HepG2 (cell line): ENCODE data around the gene KLHL21. TPM values are rescaled to one million over a fixed set of nuclear protein-coding genes. Genes with fewer than 3 reads are reported as not detected.

Source experiments
- ATAC-seq: fragments of 200-7000 bp; cut with Tn5 transposase; 3 replicates; pipeline ENCODE4 v1.9.1; 2020; ENCODE audit warnings: mild to moderate bottlenecking, moderate library complexity
- BruUV-seq: library from RNA; stranded (reverse); fragments of 400-500 nt; replicated peaks from 2 replicates; lab custom pipeline; 2021; lab: Mats Ljungman, UMichigan
- CTCF ChIA-PET: fragments of 300-600 bp; formaldehyde crosslinking; extraction: SDS; loops from one replicate; lab custom pipeline; 2021; ENCODE audit warnings: low total read pairs, inconsistent platforms, low intra/inter-chr PET ratio; lab: Yijun Ruan, JAX
- POLR2A ChIA-PET: fragments of 350-600 bp; sonication (Branson Sonifier 250); formaldehyde crosslinking; loops from one replicate; lab custom pipeline; 2020; ENCODE audit warnings: antibody characterized with exemption, inconsistent platforms; lab: Yijun Ruan, JAX
- DNase-seq: peaks from one replicate; pipeline ENCODE4 v3.0.0-alpha.2; 2015; ENCODE audit warnings: low spot score
- FAIRE-seq: peaks from 3 replicates; lab custom pipeline; 2011; peaks lifted over from hg19 to GRCh38; lab: Jason Lieb, UNC
- H2AFZ ChIP-seq: one replicate; pipeline ENCODE4 v1.6.1; 2011; ENCODE audit warnings: low read length, inconsistent platforms
- H3K27ac ChIP-seq: fragments of 300-600 bp; 3 replicates; pipeline ENCODE4 v1.8.0; 2011; ENCODE audit warnings: mixed run types, mild to moderate bottlenecking, mixed read lengths, low read length, inconsistent platforms; ENCODE audit not compliant: insufficient read depth; ENCODE audit errors: extremely low read length
- H3K27me3 ChIP-seq, 2 experiments: fragments of 200-600 bp in 1 of 2; 2 replicates in 1 of 2; 3 replicates in 1 of 2; pipeline versions ENCODE4 v1.6.0 to v1.8.0; 2011; ENCODE audit warnings: low read length in 2 of 2, mild to moderate bottlenecking in 2 of 2, moderate library complexity in 2 of 2, inconsistent platforms in 1 of 2; ENCODE audit not compliant: insufficient read depth in 2 of 2, control insufficient read depth in 1 of 2
- H3K36me3 ChIP-seq, 2 experiments: fragments of 200-600 bp in 1 of 2; replicated peaks in 1 of 2; 2 replicates in 1 of 2; 3 replicates in 1 of 2; pipeline versions ENCODE4 v1.5.1 to v1.8.0; 2011; ENCODE audit warnings: low read length in 2 of 2, inconsistent platforms in 1 of 2; ENCODE audit not compliant: insufficient read depth in 2 of 2, control insufficient read depth in 1 of 2
- H3K4me1 ChIP-seq: 2 replicates; pipeline ENCODE4 v1.5.1; 2012; ENCODE audit warnings: low read length, inconsistent platforms; ENCODE audit not compliant: insufficient read depth
- H3K4me2 ChIP-seq: 2 replicates; pipeline ENCODE4 v1.6.0; 2011; ENCODE audit warnings: low read depth, low read length, inconsistent platforms
- H3K4me3 ChIP-seq, 3 experiments: fragments of 200-600 bp in 1 of 3; sonication (generic), shearing (Covaris generic) in 1 of 3; replicated peaks in 1 of 3; 2 replicates each; pipeline ENCODE4 v1.5.1; 2011 to 2016; ENCODE audit warnings: low read length in 3 of 3, inconsistent platforms in 2 of 3, low read depth in 2 of 3, mild to moderate bottlenecking in 2 of 3, control low read depth in 1 of 3, mixed read lengths in 1 of 3; ENCODE audit not compliant: insufficient read depth in 1 of 3
- H3K79me2 ChIP-seq: one replicate; pipeline ENCODE4 v1.6.1; 2011; ENCODE audit warnings: low read length, inconsistent platforms; ENCODE audit not compliant: insufficient read depth
- H3K9ac ChIP-seq: 2 replicates; pipeline ENCODE4 v1.6.0; 2011; ENCODE audit warnings: mild to moderate bottlenecking, low read depth, low read length, inconsistent platforms; ENCODE audit not compliant: insufficient read depth
- H3K9me3 ChIP-seq: 2 replicates; pipeline ENCODE4 v1.5.1; 2012; ENCODE audit warnings: mild to moderate bottlenecking, low read length
- H4K20me1 ChIP-seq: 2 replicates; pipeline ENCODE4 v1.6.0; 2011; ENCODE audit warnings: inconsistent platforms, mild to moderate bottlenecking, low read length, moderate library complexity; ENCODE audit not compliant: insufficient read depth
- ELF1 ChIP-seq: sonication (generic); formaldehyde crosslinking; IDR thresholded peaks from 2 replicates; pipeline ENCODE4 v1.4.0; 2020; ENCODE audit warnings: missing genetic modification reagents
- ESRRA ChIP-seq: sonication (generic); formaldehyde crosslinking; IDR thresholded peaks from 2 replicates; pipeline ENCODE4 v1.5.1; 2020; ENCODE audit warnings: mild to moderate bottlenecking, low read depth, missing genetic modification reagents
- ETS1 ChIP-seq: sonication (generic); formaldehyde crosslinking; IDR thresholded peaks from 2 replicates; pipeline ENCODE4 v1.4.0; 2020; ENCODE audit warnings: missing genetic modification reagents
- HOXA9 ChIP-seq: sonication (generic); formaldehyde crosslinking; IDR thresholded peaks from 2 replicates; pipeline ENCODE4 v1.8.1; 2022; ENCODE audit warnings: missing genetic modification reagents, mild to moderate bottlenecking, moderate library complexity, borderline replicate concordance
- PRMT3 ChIP-seq: sonication (generic); formaldehyde crosslinking; IDR thresholded peaks from 2 replicates; pipeline ENCODE4 v1.8.1; 2022; ENCODE audit warnings: low read depth, mild to moderate bottlenecking, moderate library complexity, missing genetic modification reagents, borderline replicate concordance
- RFX3 ChIP-seq: IDR thresholded peaks from 2 replicates; pipeline ENCODE4 v1.6.1; 2016; ENCODE audit warnings: missing biosample characterization, missing genetic modification reagents
- SMARCC2 ChIP-seq: fragments of 450-650 bp; IDR thresholded peaks from 2 replicates; pipeline ENCODE4 v1.6.1; 2017; ENCODE audit warnings: antibody characterized with exemption, mild to moderate bottlenecking
- SUZ12 ChIP-seq: fragments of 150-350 bp; IDR thresholded peaks from 2 replicates; pipeline ENCODE4 v1.6.1; 2014; ENCODE audit warnings: low read depth, low read length
- ZFP91 ChIP-seq: sonication (generic); formaldehyde crosslinking; IDR thresholded peaks from 2 replicates; pipeline ENCODE4 v1.9.0; 2022; ENCODE audit warnings: missing genetic modification reagents, mild to moderate bottlenecking, borderline replicate concordance
- ZIK1 ChIP-seq: sonication (generic); formaldehyde crosslinking; IDR thresholded peaks from 2 replicates; pipeline ENCODE4 v1.5.0; 2020; ENCODE audit warnings: mild to moderate bottlenecking, low read depth, missing genetic modification reagents, borderline replicate concordance
- ZNF343 ChIP-seq: sonication (generic); formaldehyde crosslinking; IDR thresholded peaks from 2 replicates; pipeline ENCODE4 v1.4.0; 2020; ENCODE audit warnings: mild to moderate bottlenecking, missing genetic modification reagents
- ZNF530 ChIP-seq: sonication (generic); formaldehyde crosslinking; IDR thresholded peaks from 2 replicates; pipeline ENCODE4 v1.5.0; 2020; ENCODE audit warnings: low read depth, mild to moderate bottlenecking, missing genetic modification reagents
- ZNF552 ChIP-seq: sonication (generic); formaldehyde crosslinking; IDR thresholded peaks from 2 replicates; pipeline ENCODE4 v1.9.0; 2022; ENCODE audit warnings: missing genetic modification reagents, mild to moderate bottlenecking, borderline replicate concordance
- ZNF563 ChIP-seq: sonication (generic); formaldehyde crosslinking; IDR thresholded peaks from 2 replicates; pipeline ENCODE4 v1.8.0; 2022; ENCODE audit warnings: mild to moderate bottlenecking, moderate library complexity, missing genetic modification reagents
- ZNF615 ChIP-seq: sonication (generic); formaldehyde crosslinking; IDR thresholded peaks from 2 replicates; pipeline ENCODE4 v1.5.0; 2020; ENCODE audit warnings: mild to moderate bottlenecking, missing genetic modification reagents, borderline replicate concordance
- ZNF674 ChIP-seq: sonication (generic); formaldehyde crosslinking; IDR thresholded peaks from 2 replicates; pipeline ENCODE4 v1.5.0; 2020; ENCODE audit warnings: low read depth, mild to moderate bottlenecking, missing genetic modification reagents
- WGBS: methylation state at CpG from one replicate; pipeline ENCODE4 v1.1.6; 2017; ENCODE audit warnings: low lambda C conversion rate; 5-methylcytosine and 5-hydroxymethylcytosine counted together
- in situ Hi-C: cut with HindIII; loops from 2 replicates; pipeline ENCODE4 v1.10.0; 2017; ENCODE audit warnings: low pct_unique_long_range_greater_than_20kb; ENCODE audit not compliant: extremely low pct_ligation_motif_present
- intact Hi-C: fragments of 100-400 bp; cut with micrococcal nuclease; formaldehyde crosslinking; loops from one replicate; pipeline ENCODE4 v1.10.0; 2022; ENCODE audit not compliant: unreplicated experiment
- polyA plus RNA-seq, 8 experiments: library from polyadenylated mRNA; depleted of rRNA in 3 of 8; stranded (reverse) in 7 of 8; unstranded in 1 of 8; fragments of >200 nt; fragmentation: Illumina TruSeq in 4 of 8; extraction: Trizol in 4 of 8; gene quantifications; 2 replicates each; pipeline versions ENCODE4 v1.2.1 to v1.2.3, GENCODE V29; 2011 to 2016; ENCODE audit warnings: low read depth in 4 of 8, missing spikeins in 1 of 8, mixed read lengths in 1 of 8; ENCODE audit not compliant: insufficient read depth in 1 of 8
- total RNA-seq, 5 experiments: library from RNA; depleted of rRNA; stranded (reverse); fragments of >200 nt; fragmentation: Illumina TruSeq; extraction: Trizol; gene quantifications; 2 replicates each; pipeline ENCODE4 v1.2.3, GENCODE V29; 2016; ENCODE audit warnings: low read depth in 1 of 5
- TF ChIP-seq, protein P1 (sequence below): sonication (generic); formaldehyde crosslinking; IDR thresholded peaks from 2 replicates; pipeline ENCODE4 v1.4.0; 2020; ENCODE audit warnings: mild to moderate bottlenecking, missing genetic modification reagents
- TF ChIP-seq, protein P2 (sequence below): sonication (generic); formaldehyde crosslinking; IDR thresholded peaks from 2 replicates; pipeline ENCODE4 v1.8.0; 2023; ENCODE audit warnings: mild to moderate bottlenecking, missing genetic modification reagents

KLHL21 gene
- total and polyA plus RNA-seq, 2 of the 13 experiments (the other 11 are each of a cell fraction or from before 2014, with no cell fraction given): 14.8 to 25.0 TPM

DNA sequence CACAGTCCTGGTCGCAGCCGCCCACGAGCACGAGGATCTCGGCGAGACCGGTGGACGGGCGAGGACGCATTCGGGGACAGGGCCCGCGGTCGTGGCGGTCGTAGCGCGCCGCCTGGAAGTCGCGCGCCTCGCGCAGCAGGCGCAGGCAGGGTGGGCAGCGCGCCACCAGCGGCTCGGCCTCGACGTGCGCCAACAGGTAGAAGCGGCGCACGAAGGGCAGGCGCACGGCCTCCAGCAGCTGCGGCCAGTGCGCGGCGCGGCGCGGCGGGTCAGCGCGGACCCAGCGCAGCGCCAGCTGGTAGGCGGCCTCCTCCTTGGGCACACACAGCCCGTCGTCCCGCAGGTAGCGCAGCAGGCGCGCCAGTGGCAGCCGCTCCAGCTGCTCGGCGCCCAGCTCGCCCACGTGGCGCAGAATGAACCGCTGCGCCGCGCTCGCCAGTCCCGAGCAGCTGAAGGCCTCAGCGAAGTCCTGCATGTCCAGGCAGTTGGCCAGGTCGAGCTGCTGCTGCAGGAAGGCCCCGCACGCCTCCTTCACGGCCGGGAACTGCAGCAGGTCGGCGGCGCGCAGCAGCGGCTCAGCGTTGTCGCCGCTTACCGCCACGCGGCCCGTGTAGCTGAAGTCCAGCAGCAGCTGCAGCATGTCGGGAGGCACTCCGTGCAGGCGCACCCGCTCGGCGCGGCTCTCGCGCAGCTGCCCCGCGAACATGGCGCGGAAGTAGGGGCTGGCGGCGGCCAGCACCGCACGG is 573 bp downstream of the KLHL21 start:
- H3K9me3 ChIP-seq: no peaks in the 10 kb centered on the region
- peak overlapping the region; percentile 100 for H3K27ac ChIP-seq
- H3K4me2 ChIP-seq: peak overlapping the region; percentile 97
- peaks cover 36% of the 10 kb centered on the region for H4K20me1 ChIP-seq
- peak overlapping the region; percentile 77 to 93 (median 92) for H3K4me3 ChIP-seq
- ATAC-seq: peak; percentile 48
- no peaks in the 10 kb centered on the region; a peak in 1 of 5 replicates for H3K27me3 ChIP-seq
- peaks cover 54% of the 10 kb centered on the region for H3K4me1 ChIP-seq
- peaks cover 50% of the 10 kb centered on the region for H3K79me2 ChIP-seq
- no peak overlapping the region for H2AFZ ChIP-seq
- POLR2A ChIA-PET: interaction anchor here (0.6 to 7.1 kb wide), 11 partner anchors 10 to 183 kb away, joined by 3 to 113 read pairs (median 5); partner anchors contain the start of genes CAMTA1, NOL9, PHF13 and PLEKHG5
- intact Hi-C loops (loop anchor here (1.0 to 2.0 kb wide), 2 partner anchors 23 to 32 kb away; partner anchors contain the start of gene ZBTB48), in situ Hi-C loops (no loop called here)
- under 1% methylated on average over 32 of the region's 103 CpGs for WGBS
- peaks cover 13 to 24% of the 10 kb centered on the region in 2 experiments for H3K36me3 ChIP-seq
- no TSS peak for BruUV-seq
- DNase-seq: no peak
- CTCF ChIA-PET: interaction anchor here (1.3 kb wide), 1 partner anchor 48 kb away, joined by 5 read pairs; the partner anchor contains the start of gene NOL9
- H3K9ac ChIP-seq: peak overlapping the region; percentile 87
- FAIRE-seq: no peak
- TF ChIP-seq ZNF615 (CRISPR knock-in tag) (no peak), HOXA9 (CRISPR knock-in tag) (no peak; the same call in 1 of the 2 replicates), ZNF343 (CRISPR knock-in tag) (no peak; the same call in 1 of the 2 replicates), ZNF530 (no peak), ESRRA (CRISPR knock-in tag) (no peak), RFX3 (CRISPR knock-in tag) (no peak), ZFP91 (CRISPR knock-in tag) (peak; percentile 65), ETS1 (CRISPR knock-in tag) (0 out of 2 replicates have a peak, but pooled peaks have one; percentile 10), ZNF674 (CRISPR knock-in tag) (peak; percentile 73; the same call in 1 of the 2 replicates), SUZ12 (no peak), ZNF563 (CRISPR knock-in tag) (peak; percentile 8; the same call in 1 of the 2 replicates), SMARCC2 (no peak), ZNF552 (CRISPR knock-in tag) (no peak), ZIK1 (CRISPR knock-in tag) (no peak; the same call in 1 of the 2 replicates), PRMT3 (CRISPR knock-in tag) (no peak), ELF1 (CRISPR knock-in tag) (no peak)
- TF ChIP-seq, protein P1, sequence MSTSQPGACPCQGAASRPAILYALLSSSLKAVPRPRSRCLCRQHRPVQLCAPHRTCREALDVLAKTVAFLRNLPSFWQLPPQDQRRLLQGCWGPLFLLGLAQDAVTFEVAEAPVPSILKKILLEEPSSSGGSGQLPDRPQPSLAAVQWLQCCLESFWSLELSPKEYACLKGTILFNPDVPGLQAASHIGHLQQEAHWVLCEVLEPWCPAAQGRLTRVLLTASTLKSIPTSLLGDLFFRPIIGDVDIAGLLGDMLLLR (CRISPR knock-in tag): no peak; the same call in 1 of the 2 replicates
- TF ChIP-seq, protein P2, sequence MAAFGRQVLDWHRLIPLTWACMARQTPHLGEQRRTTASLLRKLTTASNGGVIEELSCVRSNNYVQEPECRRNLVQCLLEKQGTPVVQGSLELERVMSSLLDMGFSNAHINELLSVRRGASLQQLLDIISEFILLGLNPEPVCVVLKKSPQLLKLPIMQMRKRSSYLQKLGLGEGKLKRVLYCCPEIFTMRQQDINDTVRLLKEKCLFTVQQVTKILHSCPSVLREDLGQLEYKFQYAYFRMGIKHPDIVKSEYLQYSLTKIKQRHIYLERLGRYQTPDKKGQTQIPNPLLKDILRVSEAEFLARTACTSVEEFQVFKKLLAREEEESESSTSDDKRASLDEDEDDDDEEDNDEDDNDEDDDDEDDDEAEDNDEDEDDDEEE (CRISPR knock-in tag): no peak
